IMR-90 (cell line): Measurements from ENCODE around the gene PSMB5.

Source experiments
- BHLHE40 ChIP-seq: fragments of 150-350 bp; IDR thresholded peaks from 2 replicates; pipeline ENCODE4 v1.6.1; 2016; ENCODE audit warnings: mild to moderate bottlenecking, low read depth, low read length
- MXI1 ChIP-seq: IDR thresholded peaks from 2 replicates; pipeline ENCODE4 v1.6.1; 2012; ENCODE audit warnings: low read depth, mild to moderate bottlenecking, low read length, moderate library complexity, borderline replicate concordance
- POLR2A ChIP-seq: IDR thresholded peaks from 2 replicates; pipeline ENCODE4 v1.6.1; 2012; ENCODE audit warnings: mild to moderate bottlenecking, low read depth, low read length
- RAD21 ChIP-seq: IDR thresholded peaks from 2 replicates; pipeline ENCODE4 v1.6.1; 2012; ENCODE audit warnings: low read length, improper control_type of control experiment
- RCOR1 ChIP-seq: IDR thresholded peaks from 2 replicates; pipeline ENCODE4 v1.6.1; 2012; ENCODE audit warnings: mild to moderate bottlenecking, low read length, improper control_type of control experiment; ENCODE audit not compliant: insufficient replicate concordance
- RFX5 ChIP-seq: IDR thresholded peaks from 2 replicates; pipeline ENCODE4 v1.8.0; 2012; ENCODE audit warnings: low read depth, mild to moderate bottlenecking, low read length, moderate library complexity
- SMC3 ChIP-seq: fragments of 150-350 bp; IDR thresholded peaks from 2 replicates; pipeline ENCODE4 v1.6.1; 2016; ENCODE audit warnings: low read depth, mild to moderate bottlenecking, antibody characterized with exemption, low read length, moderate library complexity
- TF ChIP-seq, protein P1 (sequence below): conservative IDR thresholded peaks from 2 replicates; pipeline ENCODE4 v1.5.1; 2012; ENCODE audit warnings: mild to moderate bottlenecking, low read depth, low read length, improper control_type of control experiment

GRCh38 chr14:23024612-23025075, 10.1 kb downstream of the PSMB5 start:
- TF ChIP-seq, protein P1, sequence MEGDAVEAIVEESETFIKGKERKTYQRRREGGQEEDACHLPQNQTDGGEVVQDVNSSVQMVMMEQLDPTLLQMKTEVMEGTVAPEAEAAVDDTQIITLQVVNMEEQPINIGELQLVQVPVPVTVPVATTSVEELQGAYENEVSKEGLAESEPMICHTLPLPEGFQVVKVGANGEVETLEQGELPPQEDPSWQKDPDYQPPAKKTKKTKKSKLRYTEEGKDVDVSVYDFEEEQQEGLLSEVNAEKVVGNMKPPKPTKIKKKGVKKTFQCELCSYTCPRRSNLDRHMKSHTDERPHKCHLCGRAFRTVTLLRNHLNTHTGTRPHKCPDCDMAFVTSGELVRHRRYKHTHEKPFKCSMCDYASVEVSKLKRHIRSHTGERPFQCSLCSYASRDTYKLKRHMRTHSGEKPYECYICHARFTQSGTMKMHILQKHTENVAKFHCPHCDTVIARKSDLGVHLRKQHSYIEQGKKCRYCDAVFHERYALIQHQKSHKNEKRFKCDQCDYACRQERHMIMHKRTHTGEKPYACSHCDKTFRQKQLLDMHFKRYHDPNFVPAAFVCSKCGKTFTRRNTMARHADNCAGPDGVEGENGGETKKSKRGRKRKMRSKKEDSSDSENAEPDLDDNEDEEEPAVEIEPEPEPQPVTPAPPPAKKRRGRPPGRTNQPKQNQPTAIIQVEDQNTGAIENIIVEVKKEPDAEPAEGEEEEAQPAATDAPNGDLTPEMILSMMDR, result no peak
- TF ChIP-seq POLR2A, result no peak
- TF ChIP-seq MXI1, result no peak
- no peak for TF ChIP-seq RFX5
- no peak for TF ChIP-seq RCOR1
- no peak for TF ChIP-seq BHLHE40
- TF ChIP-seq SMC3, result no peak
- no peak for TF ChIP-seq RAD21
